HG03460 (cell line): ENCODE results near the gene ZRANB1.

Experiments
- ATAC-seq: cut with Tn5 transposase; IDR thresholded peaks from one replicate; pipeline ENCODE4 v1.9.1; 2021; ENCODE audit not compliant: unreplicated experiment

ZRANB1 gene

DNA sequence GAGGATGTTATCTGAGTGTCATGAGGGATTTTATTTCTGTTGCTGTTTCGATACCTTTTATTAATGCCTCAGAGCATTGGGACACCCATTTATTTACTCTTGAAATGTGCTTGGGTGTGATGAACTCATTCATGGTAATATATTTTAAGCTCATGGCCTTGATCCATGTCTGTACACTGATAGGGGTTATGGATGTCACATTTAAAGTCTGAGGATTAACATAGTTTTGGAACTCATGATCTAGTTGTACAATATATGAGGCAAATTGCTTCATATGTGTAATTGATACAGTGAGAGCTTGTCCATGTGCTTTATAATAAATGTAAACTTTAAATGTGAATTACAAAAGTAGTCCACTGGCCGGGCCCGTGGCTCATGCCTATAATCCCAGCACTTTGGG lies 23.0 kb upstream of the ZRANB1 start:
- no peak for ATAC-seq

DNA sequence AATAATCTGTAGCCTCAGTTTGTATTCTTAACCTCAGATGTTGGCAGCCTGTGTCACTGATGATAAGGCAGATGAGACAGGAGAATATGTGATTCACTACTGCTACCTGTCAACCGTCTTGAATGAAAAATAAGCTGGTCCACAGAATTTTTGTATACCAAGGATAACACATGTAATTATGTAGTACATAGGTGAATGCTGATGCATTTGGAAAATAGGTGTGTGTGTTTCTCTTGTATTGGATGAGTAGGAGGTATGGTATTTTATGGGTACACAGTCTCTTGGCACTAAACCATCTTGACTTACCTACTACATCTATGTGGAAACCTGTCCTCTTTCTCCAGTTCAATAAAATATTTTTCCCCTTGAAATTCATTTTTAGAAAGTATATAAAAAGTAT lies 20.7 kb upstream of the ZRANB1 start:
- ATAC-seq = no peak

DNA sequence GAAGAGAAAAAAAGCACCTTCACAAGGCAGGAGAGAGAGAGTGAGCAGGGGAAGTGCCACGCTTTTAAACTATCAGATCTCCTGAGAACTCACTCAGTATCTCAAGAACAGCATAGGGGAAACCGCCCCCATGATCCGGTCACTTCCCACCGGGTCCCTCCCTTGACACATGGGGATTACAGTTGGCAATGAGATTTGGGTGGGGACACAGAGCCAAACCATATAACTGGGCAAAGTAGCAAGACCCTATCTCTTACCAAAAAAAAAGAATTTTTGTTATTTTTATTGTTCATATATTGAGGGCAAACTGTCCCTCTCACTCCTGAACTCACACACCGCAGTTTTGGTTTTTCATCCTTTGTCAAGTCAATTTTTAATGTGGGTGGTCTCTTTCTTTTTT lies 18.2 kb upstream of the ZRANB1 start:
- no peak for ATAC-seq

DNA sequence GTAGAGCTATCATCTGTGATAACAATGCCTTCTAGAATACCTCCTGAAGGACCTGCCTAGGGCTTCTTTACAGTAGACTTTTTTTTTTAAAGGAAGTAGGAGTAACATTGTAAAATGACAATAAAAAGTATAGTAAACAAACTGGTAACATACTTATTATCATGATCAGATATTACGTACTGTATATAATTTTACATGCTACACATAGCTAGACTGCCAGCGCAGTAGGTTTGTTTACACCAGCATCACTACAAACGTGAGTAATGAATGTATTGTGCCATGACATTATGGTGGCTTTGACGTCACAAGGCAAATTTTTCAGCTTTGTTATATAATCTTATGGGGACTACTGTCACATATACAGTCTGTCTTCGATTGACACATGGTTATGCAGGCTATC lies 15.4 kb upstream of the ZRANB1 start:
- ATAC-seq = no peak

DNA sequence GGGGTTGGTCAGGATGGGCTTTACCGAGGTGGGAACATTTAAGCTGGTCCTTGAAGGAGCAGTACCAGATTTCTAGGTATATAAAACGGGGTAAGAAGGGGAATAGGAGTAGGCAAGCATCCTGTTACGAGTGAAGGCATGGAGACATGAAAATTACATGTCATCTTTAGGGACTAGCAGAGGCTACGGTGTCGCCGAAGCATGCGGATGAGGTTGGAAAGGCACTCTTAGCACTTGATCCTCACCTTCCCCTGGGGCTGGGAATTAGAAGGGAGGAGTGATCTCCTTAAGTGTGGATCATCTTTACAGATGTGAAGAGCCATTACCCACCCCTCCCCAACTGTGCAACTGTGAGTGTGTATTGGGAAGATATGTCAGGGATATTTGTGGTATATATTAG lies 13.8 kb upstream of the ZRANB1 start:
- ATAC-seq = no peak

DNA sequence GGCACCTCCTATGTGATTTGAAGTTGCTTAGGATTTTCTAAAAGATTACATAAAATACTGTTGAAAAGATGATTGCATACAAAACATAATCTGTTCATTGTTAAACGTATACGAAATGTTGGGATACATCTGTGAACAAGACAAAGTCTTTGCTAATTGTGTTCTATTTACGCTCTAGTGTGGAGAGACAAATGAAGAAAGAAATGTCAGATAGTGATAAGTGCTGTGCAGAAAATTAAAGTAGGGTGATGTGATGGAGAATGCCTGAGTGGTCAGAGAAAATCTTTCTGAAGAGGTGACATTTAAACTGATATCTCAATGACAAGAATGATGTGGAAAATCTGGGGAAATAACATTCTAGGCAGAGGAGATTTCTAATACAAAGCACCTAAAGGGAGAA lies 13.4 kb upstream of the ZRANB1 start:
- no peak for ATAC-seq

DNA sequence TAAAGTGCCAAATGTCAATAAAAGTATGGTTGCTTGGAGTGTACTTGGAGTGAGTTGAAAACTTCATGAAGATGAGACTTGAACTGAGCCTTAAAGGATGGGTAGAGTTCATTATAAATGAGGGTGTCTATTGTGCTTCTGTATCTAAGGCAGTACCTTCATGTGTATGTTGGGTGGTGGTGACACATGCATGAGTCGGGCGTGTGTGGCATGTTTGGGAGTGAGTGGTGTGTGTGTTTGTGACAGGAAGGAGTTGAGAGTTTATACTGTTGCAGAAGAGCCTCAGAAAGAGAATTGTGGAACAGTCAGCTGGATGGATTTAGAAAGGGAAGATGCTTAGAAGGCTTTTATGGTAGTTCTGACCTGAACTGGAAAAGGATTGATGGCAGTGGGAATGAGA lies 6.0 kb upstream of the ZRANB1 start:
- no peak for ATAC-seq

DNA sequence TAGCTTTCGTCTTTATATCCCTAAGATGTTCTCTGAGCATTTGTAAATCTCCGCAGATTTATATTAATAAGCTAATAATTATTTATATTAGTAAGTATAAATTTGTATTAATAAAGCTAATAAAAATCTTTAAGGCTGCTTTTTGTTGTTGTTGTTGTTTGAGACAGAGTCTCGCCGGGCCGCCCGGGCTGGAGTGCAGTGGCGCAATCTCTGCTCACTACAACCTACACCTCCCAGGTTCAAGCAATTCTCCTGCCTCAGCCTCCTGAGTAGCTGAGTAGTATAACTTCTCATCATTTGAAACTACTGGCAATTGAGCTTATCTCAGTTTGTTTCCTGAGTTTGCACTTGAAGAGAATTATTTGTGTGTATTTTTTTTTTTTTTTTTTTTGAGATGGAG lies 5.1 kb upstream of the ZRANB1 start:
- ATAC-seq = no peak

DNA sequence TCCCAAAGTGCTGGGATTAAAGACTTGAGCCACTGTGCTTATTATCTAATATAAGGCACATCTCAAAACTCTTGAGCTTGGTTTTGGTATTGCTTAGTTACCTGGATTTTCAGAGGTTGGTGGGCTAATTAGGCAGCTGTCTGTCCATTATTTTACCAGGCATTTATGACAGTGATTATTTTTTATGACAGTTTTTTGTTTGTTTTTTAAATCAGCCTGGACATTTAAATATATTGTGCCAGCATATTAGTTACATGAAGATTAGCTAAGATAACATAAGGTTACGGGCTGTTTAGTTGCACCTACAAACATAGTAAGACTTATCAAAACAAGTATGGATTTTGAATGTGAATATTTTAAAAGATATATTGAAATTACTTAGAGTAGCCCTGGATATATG lies 2.6 kb upstream of the ZRANB1 start:
- ATAC-seq = no peak

DNA sequence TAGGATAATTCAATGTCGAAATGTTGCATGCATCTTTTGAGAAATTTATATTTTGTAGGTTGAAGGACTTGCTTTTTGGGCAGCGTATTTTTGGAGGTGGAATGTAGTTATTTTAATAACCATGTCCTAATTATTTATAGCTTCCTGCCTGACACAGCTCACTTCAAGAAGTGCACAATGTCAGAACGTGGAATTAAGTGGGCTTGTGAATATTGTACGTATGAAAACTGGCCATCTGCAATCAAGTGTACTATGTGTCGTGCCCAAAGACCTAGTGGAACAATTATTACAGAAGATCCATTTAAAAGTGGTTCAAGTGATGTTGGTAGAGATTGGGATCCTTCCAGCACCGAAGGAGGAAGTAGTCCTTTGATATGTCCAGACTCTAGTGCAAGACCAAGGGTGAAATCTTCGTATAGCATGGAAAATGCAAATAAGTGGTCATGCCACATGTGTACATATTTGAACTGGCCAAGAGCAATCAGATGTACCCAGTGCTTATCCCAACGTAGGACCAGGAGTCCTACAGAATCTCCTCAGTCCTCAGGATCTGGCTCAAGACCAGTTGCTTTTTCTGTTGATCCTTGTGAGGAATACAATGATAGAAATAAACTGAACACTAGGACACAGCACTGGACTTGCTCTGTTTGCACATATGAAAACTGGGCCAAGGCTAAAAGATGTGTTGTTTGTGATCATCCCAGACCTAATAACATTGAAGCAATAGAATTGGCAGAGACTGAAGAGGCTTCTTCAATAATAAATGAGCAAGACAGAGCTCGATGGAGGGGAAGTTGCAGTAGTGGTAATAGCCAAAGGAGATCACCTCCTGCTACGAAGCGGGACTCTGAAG lies 620 bp downstream of the ZRANB1 start:
- no peak for ATAC-seq

DNA sequence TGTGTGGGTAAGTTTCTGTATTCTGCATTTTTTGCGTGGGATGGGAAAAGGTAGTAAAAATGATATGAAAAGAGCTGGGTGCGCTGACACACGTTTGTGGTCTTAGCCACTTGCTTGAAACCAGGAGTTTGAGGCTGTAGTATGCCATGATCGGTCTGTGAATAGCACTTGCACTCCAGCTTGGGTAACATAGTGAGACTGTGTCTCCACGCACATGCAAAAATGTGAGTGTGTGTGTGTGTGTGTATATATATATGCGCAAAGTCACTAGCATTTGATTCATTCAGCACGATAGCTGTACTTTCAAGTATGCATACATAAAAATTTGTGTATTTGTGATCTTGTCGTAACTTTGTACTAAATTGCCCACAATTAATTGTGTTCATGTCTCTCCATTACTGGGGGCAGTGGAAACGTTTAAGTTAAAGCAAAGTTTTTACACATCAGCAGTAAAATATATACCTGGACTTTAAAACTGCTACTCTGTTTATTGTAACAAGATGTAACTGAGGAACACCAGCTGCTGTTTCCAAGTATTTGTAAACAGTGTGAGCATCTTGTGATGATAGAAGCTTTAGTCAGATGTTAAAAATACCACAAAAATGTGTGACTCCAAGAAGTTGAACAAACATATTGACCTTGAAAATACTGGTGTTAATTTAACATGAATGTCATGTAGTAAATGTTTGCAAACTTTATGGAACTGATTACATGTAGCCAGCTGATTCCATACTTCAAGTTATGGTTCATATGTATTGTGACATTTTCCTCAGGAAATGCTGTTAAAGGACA lies 1.6 kb downstream of the ZRANB1 start:
- no peak for ATAC-seq

DNA sequence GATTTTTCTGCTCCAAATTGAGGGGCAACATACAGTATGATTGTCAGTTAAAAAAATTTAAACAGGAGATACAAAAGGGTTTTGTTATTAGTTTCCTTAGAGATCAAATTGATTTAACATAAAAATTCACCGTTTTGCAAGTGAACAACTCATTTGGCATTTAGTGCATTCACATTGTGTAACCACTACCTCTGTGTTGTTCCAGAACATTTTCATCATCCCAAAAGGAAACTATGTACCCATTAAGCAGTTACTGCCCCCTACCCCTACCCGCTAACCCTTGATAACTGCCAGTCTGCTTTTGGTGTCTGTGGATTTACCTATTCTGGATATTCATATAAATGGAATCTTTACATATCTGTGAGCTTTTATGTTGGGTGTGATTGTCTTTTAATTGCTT lies 3.1 kb downstream of the ZRANB1 start:
- no peak for ATAC-seq

DNA sequence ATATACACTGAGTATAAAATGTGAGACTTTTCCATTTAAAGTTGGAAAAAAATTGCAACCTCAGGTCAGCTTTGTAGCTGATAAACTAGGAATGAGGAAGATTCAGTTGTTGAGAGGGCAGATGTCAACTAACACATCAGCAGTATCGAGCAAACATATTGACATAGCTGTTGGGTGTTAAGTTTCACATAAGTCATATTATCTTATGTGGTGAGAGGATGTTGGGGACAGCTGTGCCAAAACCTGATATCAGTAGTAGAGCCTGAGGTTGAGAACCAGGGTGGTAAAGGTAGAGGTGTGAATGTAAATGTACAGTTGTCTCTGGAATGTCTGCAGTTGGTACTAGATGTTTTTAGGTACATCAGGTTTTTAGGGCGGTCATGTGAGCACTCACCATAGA lies 5.0 kb downstream of the ZRANB1 start:
- no peak for ATAC-seq

DNA sequence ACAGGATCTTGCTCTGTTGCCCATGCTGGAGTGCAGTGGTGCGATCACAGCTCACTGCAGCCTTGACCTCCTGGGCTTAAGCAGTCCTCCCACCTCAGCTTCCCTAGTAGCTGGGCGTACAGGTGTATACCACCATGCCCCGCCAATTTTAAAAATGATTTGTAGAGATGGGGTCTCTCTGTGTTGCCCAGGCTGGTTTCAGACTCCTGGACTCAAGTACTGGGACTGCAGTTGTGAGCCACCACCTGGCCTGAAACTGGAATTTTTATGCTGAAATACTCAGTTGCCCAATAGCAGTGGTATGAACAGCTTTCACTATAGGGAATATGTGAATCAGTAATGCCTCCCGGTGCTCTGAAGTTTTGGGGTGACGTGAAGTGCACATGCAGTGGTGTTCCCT lies 7.6 kb downstream of the ZRANB1 start:
- no peak for ATAC-seq

DNA sequence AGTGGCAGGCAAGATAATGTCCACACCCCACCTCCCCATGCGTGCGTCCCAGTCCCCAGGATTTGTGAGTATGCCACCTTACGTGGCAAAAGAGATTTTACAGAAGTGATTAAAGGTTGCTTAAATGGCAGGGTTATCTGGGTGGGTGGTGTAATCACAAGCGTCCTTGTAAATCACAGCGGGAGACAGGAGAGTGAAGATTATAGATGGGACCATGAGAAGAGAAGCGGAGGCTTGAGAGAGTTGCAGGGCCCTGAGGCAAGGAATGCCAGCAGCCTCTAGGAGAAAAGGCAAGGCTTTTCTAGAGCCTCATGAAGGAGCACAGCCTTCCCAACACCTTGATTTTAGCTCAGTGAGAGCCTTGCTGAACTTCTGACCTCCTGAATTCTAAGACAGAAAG lies 10.2 kb downstream of the ZRANB1 start:
- ATAC-seq = no peak

DNA sequence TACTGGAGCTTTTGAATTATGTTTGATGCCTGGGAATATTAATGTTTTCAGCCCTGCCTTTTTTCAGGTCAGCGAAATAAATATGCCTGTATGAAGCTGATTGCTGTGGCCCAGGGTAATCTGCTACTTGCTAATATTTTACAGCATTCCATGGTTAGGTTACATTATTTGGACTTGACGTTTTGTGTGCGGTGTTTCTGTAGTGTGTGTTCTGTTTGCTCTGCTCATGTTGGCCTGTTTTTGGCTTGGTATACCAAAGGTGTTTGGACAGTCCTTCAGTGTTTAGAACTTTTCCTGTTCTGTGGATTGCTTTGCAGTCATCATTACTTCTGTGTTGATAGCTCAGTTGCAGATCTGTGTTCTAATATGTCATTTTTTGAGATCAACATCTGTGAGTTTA lies 11.5 kb downstream of the ZRANB1 start:
- ATAC-seq = no peak

DNA sequence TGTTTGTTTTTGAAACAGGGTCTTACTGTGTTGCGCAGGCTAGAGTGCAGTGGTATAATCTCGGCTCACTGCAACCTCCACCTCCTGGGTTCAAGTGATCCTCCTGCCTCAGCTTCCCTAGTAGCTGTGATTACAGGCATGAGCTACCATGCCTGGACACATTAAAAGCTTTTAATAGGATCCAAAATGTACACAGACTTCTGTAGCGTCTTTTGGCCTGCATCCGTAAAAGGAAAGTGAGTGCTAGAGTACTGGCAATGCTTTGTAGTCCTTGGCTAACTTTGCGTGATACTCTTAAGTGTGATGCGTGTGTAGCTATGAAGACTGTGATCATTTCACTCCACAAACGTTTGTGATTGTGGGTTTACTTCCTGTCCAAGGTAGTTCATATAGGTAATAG lies 13.3 kb downstream of the ZRANB1 start:
- no peak for ATAC-seq

DNA sequence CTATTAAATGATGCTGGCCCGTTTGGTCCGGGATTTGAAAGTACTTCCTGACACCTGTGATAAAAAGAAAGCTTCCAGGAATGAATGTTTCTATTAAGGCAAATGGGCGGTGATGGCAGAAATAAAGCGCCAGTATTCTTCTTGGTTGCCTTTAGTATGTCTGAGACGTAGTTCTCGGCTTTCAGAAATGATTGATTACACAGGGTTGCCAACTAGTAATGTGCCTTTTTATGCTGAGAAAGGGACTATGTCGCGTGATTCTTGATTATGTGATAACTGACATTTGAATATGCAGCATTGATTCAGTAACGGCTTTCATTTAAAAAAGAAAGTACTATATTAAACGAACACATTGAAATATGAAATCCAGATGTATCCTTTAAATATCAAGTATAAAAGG lies 13.9 kb downstream of the ZRANB1 start:
- no peak for ATAC-seq

DNA sequence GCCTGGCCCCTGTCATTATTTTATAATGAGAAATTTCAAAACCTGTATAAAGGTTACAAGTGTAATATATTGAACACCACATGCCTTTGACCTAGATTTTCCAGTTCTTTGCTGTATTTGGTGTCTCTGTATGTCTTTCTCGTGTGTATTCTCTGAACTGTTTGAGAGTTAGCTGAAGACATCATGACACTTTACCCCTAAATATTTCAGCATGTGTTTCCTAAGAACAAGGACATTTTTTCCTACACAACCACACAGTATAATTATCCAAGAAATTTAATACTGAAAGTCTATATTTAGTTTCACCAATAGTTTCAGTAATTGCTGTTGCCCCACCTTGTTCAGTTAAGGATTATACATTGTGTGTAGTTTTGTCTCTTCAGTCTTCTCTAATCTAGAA lies 14.8 kb downstream of the ZRANB1 start:
- ATAC-seq = no peak

DNA sequence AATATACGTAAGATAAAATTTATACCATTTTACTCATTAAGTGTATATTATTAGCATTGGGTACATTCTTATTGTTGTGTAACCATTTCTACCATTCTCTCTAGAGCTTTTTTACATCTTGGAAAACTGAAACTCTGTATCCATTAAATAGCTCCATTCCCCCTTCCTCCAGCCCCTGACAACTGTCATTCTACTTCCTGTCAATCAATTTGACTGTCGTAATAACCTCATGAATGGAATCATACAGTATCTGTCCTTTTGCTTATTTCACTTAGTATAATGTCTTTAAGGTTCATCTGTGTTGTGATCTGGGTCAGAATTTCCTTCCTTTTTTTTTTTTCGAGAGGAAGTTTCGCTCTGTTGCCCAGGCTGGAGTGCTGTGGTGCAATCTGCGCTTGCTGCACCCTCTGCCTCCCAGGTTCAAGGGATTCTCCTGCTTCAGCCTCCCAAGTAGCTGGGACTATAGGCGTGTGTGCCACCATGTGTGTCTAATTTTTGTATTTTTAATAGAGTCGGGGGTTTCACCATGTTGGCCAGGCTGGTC lies 15.6 kb downstream of the ZRANB1 start:
- ATAC-seq = no peak

DNA sequence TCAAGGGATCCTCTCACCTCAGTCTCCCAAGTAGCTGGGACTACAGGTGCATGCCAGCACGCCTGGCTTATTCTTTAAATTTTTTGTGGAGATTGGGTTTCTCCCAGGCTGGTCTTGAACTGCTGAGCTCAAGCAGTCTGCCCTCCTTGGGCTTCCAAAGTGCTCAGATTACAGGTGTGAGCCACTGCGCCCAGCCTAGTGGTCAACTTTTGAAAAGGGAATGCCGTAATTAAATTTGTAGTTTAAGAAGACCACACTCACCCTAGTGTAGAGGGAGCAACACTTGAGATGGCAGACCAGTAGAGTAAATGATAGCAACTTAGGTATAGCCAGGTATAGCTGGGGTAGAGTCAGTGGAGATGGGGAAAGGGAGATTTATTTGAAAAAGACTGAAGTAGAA lies 17.6 kb downstream of the ZRANB1 start:
- no peak for ATAC-seq

DNA sequence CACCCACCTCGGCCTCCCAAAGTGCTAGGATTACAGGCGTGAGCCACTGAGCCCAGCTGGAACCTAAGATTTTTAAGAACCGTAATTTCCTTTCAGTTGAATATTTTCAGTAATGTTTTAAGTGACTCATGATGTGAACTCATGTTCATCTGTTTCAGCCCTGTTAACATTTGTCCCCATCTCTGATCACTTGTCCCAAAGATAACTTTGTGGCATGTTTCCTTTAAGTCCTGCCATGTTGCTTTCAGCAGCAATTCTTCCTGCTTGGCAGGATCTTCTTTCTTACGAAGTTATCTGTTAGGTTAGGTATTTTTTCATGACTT lies 19.3 kb downstream of the ZRANB1 start:
- ATAC-seq = no peak
